Ovary (tissue), 9 donors: Measurements from ENCODE around the gene CASP10. TPM values are rescaled to one million over a fixed set of nuclear protein-coding genes. Genes with fewer than 3 reads are reported as not detected.

Experiments used
- DNase-seq, 5 donors: peaks; one replicate each; pipeline ENCODE4 v3.0.0-alpha.2; 2019 to 2020
- H3K27ac ChIP-seq, 2 donors: fragments of 200-600 bp; one replicate each; pipeline versions ENCODE4 v1.5.1 to v1.8.0; 2019 to 2022
- H3K27me3 ChIP-seq: fragments of 200-600 bp; one replicate; pipeline ENCODE4 v1.8.0; 2022
- H3K36me3 ChIP-seq: fragments of 200-600 bp; sonication (generic); one replicate; pipeline ENCODE4 v1.5.1; 2019
- H3K4me1 ChIP-seq: one replicate; pipeline ENCODE4 v1.8.1; 2013; ENCODE audit warnings: mild to moderate bottlenecking, moderate library complexity; ENCODE audit not compliant: insufficient read depth
- H3K4me3 ChIP-seq: fragments of 200-600 bp; sonication (generic); one replicate; pipeline ENCODE4 v1.5.1; 2017
- H3K9me3 ChIP-seq, 2 donors: fragments of 200-600 bp in 1 of 2; sonication (generic) in 1 of 2; one replicate each; pipeline versions ENCODE4 v1.5.1 to v1.8.1; 2013 to 2019; ENCODE audit warnings: mild to moderate bottlenecking in 1 of 2, moderate library complexity in 1 of 2
- EP300 ChIP-seq: sonication (generic); formaldehyde crosslinking; IDR thresholded peaks from one replicate; pipeline ENCODE4 v1.6.1; 2017; ENCODE audit warnings: antibody characterized with exemption
- POLR2A ChIP-seq: fragments of 450-650 bp; IDR thresholded peaks from one replicate; pipeline ENCODE4 v1.6.1; 2017; ENCODE audit warnings: antibody characterized with exemption, mild to moderate bottlenecking, moderate library complexity
- WGBS, 3 donors: extraction: QIAGEN DNeasy Blood & Tissue Kit in 1 of 3; methylation state at CpG; one replicate each; pipeline versions ENCODE4 v1.1.5 to v1.1.7; 2013 to 2017; 5-methylcytosine and 5-hydroxymethylcytosine counted together
- intact Hi-C, 4 donors: fragments of 100-400 bp; cut with DNase I; formaldehyde crosslinking; loops; one replicate each; pipeline versions ENCODE4 v1.11.0 to v1.15.1; 2022 to 2023
- polyA plus RNA-seq, 2 donors: library from polyadenylated mRNA; stranded (reverse); fragments of 200-250 nt in 1 of 2; fragments of 350-450 nt in 1 of 2; fragmentation: Illumina TruSeq in 1 of 2; extraction: RNeasy Lipid Tissue Mini Kit (QIAGEN cat#74804) in 1 of 2; gene quantifications; one replicate each; pipeline ENCODE4 v1.2.3, GENCODE V29; 2013 to 2014
- total RNA-seq, 7 donors: library from RNA; depleted of rRNA in 2 of 7; stranded (reverse); fragments of >200 nt in 2 of 7; fragmentation: NEBNext Ultra II Directional in 3 of 7; extraction: Animal tissue kit (Norgen Biotek cat#: 25700) in 3 of 7; gene quantifications; one replicate each; pipeline versions ENCODE4 v1.1.0 to v1.2.4, GENCODE V29; 2016 to 2023
- TF ChIP-seq, protein P1 (sequence below), 3 donors: fragments of 450-650 bp in 2 of 3; fragments of 200-600 bp in 1 of 3; IDR thresholded peaks; one replicate each; pipeline versions ENCODE4 v1.5.1 to v1.8.0; 2016 to 2022; ENCODE audit warnings: antibody characterized with exemption in 3 of 3, mild to moderate bottlenecking in 1 of 3
- donor health status: DM: no; HTN: no; CAD: no; lungs with moderate emphysema.
- donor health status: DM: no; HTN: no; CAD: no.
- donor health status: Bipolar disorder and iron deficiency.
- donor health status: DM: yes; HTN: yes; CAD: no.
- donor health status: DM: no; HTN: no; CAD: no.
- donor health status: DM: yes; HTN: yes; CAD: no.

Gene CASP10
- total and polyA plus RNA-seq, 9 donors: 2.1 to 19.0 (median 3.8) TPM

DNA sequence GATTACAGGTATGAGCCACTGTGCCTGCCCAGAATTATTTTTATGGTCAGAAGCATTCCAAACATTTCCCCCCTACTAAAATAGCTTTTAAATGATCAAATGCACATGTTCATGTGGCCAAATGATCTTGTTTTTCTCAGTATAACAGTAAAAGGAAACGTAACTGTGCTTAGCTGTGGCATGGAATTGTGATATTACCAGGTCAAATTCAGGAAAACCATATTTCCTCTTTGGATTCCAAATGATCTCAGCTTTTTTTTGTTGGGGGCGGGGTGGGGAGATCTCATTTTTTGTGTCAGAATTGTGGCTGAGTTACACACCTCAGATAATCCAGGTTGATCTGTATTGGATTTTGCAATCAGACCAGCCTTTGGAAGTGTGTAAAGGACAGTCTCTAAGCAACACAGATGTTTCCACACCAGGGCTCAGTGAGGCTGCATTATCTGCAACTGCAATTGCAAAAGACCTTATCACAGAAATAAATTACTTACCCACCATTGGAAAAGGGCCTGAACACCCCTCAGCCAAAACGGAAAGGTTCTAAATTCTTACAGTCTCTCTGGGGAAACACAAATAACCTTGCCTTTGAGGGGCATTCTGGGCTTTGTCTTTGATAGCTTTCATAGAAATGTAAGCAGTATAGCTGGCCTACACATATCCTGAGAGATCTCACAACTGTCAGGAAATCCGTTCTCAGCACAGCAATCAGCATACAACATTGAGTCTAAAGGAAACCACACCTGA is 8.4 kb downstream of the CASP10 start:
- H3K27ac ChIP-seq: no peak overlapping the region
- H3K9me3 ChIP-seq: no peaks in the 10 kb centered on the region
- no peaks in the 10 kb centered on the region for H3K4me1 ChIP-seq
- no peak for TF ChIP-seq EP300
- intact Hi-C loops: no loop called here
- no peak overlapping the region for H3K4me3 ChIP-seq
- 30 to 44% (median 43%) methylated on average over 4 of the region's 4 CpGs for WGBS, 3 donors
- DNase-seq: no peak
- H3K27me3 ChIP-seq: no peaks in the 10 kb centered on the region
- H3K36me3 ChIP-seq: no peaks in the 10 kb centered on the region

DNA sequence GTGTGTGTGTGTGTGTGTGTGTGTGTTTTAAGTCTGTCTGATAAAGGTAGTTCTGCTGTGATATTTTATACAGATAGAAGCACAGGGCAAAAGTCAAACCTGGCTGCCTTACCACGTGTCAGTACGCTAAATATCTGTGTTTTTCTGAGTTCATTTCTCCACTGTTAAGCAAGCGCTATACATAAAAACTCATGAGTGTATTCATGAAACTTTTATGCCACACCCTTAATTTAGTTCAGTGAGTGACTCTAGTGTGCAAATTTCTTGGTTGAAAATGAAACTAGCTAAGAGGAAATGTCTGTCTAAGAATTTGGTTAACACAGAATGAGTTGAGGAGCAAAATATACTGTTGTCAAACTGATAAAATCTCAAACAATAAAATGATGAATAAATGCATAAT is 11.2 kb downstream of the CASP10 start:
- no peaks in the 10 kb centered on the region for H3K36me3 ChIP-seq
- H3K27ac ChIP-seq: no peak overlapping the region
- 82 to 87% (median 86%) methylated on average over 3 of the region's 3 CpGs for WGBS, 3 donors
- intact Hi-C loops: no loop called here
- no peaks in the 10 kb centered on the region for H3K27me3 ChIP-seq
- TF ChIP-seq, protein P1, sequence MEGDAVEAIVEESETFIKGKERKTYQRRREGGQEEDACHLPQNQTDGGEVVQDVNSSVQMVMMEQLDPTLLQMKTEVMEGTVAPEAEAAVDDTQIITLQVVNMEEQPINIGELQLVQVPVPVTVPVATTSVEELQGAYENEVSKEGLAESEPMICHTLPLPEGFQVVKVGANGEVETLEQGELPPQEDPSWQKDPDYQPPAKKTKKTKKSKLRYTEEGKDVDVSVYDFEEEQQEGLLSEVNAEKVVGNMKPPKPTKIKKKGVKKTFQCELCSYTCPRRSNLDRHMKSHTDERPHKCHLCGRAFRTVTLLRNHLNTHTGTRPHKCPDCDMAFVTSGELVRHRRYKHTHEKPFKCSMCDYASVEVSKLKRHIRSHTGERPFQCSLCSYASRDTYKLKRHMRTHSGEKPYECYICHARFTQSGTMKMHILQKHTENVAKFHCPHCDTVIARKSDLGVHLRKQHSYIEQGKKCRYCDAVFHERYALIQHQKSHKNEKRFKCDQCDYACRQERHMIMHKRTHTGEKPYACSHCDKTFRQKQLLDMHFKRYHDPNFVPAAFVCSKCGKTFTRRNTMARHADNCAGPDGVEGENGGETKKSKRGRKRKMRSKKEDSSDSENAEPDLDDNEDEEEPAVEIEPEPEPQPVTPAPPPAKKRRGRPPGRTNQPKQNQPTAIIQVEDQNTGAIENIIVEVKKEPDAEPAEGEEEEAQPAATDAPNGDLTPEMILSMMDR (IDR thresholded peaks at IDR 0.05): no peak
- TF ChIP-seq EP300: no peak
- no peak for TF ChIP-seq POLR2A
- H3K4me1 ChIP-seq: no peaks in the 10 kb centered on the region
- no peak for DNase-seq
- no peak overlapping the region for H3K4me3 ChIP-seq
- H3K9me3 ChIP-seq: no peaks in the 10 kb centered on the region

DNA sequence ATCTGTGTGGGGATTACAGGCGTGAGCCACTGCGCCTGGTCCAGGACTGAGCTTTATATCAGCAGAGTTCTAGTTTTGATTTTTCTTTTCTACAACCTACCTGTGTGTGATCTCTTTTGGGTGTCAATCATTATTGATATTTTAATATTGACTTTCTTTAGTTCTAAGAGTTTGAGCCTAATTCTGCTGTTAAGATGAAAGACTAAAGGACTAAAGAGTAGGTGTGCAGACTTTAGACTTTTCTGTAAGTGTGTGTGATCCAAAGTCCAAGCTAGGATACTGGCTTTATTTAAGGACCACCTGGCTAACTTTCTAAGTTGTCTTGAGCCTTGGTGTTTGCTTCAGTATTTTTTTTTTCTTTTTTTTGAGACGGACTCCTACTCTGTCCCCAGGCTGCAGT is 12.4 kb downstream of the CASP10 start:
- intact Hi-C loops: no loop called here
- Histone ChIP-seq H3K27me3 (no peaks in the 10 kb centered on the region), H3K9me3 (no peaks in the 10 kb centered on the region), H3K27ac (no peak overlapping the region), H3K4me3 (no peak overlapping the region), H3K4me1 (no peaks in the 10 kb centered on the region), H3K36me3 (no peaks in the 10 kb centered on the region)
- WGBS, 3 donors: 74 to 93% (median 88%) methylated on average over 3 of the region's 3 CpGs
- no peak for TF ChIP-seq POLR2A
- no peak for TF ChIP-seq EP300
- no peak for DNase-seq

DNA sequence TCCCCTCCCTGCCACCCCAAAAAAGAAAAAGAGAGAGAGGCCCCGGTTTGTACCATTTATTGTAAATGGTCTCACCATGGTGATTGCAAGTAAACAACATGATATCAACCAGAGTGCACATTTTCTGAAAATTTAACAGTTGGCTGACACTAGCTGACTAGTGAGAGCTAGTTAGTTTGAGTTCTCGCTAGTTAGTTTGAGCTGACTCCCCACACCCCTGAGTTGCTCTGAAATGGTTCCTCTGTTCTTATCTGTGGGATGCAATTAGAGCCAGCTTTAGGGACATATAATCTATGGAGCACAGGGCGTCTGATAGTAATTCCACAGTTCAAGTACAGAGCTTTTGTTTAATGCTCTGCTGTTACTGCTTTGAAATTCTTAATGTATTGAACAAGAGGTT is 13.1 kb downstream of the CASP10 start:
- no peak for DNase-seq
- H3K9me3 ChIP-seq: no peaks in the 10 kb centered on the region
- no peaks in the 10 kb centered on the region for H3K27me3 ChIP-seq
- no peak overlapping the region for H3K27ac ChIP-seq
- no peaks in the 10 kb centered on the region for H3K4me1 ChIP-seq
- no peaks in the 10 kb centered on the region for H3K36me3 ChIP-seq
- no peak overlapping the region for H3K4me3 ChIP-seq
- intact Hi-C loops: no loop called here
- WGBS, 3 donors: 59 to 72% (median 61%) methylated on average over 3 of the region's 3 CpGs
- TF ChIP-seq, protein P1 (IDR thresholded peaks at IDR 0.05): no peak
- TF ChIP-seq EP300 (no peak), POLR2A (no peak)

DNA sequence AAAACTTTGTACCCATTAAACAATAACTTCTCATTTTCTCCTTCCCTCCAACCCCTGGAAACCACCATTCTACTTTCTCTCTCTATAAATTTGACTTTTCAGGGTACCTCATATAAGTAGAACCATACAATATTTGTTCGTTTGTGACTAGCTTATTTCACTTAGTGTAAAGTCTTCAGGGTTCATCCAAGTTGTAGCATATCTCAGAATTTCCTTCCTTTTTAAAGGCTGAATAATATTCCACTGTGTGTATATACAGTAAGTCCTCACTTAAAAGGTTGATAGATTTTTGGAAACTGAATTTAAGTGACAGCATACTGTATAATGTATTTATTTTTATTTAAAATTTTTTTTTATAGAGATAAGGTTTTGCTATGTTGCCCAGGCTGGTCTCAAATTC is 13.9 kb downstream of the CASP10 start:
- no peak overlapping the region for H3K4me3 ChIP-seq
- no peak overlapping the region for H3K27ac ChIP-seq
- 84 to 96% (median 91%) methylated on average over 1 of the region's 1 CpG for WGBS, 3 donors

More for the DNA sequence above, 13.9 kb downstream of the CASP10 start:
- intact Hi-C loops: no loop called here
- Histone ChIP-seq H3K36me3 (no peaks in the 10 kb centered on the region), H3K27me3 (no peaks in the 10 kb centered on the region), H3K9me3 (no peaks in the 10 kb centered on the region), H3K4me1 (no peaks in the 10 kb centered on the region)
- DNase-seq: no peak
- TF ChIP-seq, protein P1 (IDR thresholded peaks at IDR 0.05): no peak
- TF ChIP-seq EP300 (no peak), POLR2A (no peak)
